AG09309 (cell line): ENCODE measurements around the gene SHMT2.

Source experiments
- DNase-seq: peaks from one replicate; pipeline ENCODE4 v3.0.0-alpha.2; 2010; ENCODE audit warnings: low read depth
- H3K4me3 ChIP-seq: 2 replicates; pipeline ENCODE4 v1.5.1; 2011; ENCODE audit warnings: mild to moderate bottlenecking, low read depth, low read length, moderate library complexity; ENCODE audit not compliant: control insufficient read depth
- CTCF ChIP-seq: IDR thresholded peaks from 2 replicates; pipeline ENCODE4 v1.5.1; 2011; ENCODE audit warnings: mild to moderate bottlenecking, low read depth, low read length, inconsistent platforms; ENCODE audit not compliant: insufficient read depth, control insufficient read depth; ENCODE audit errors: missing control alignments

The SHMT2 gene

GRCh38 chr12:57231276-57232021 is 1.9 kb downstream of the SHMT2 start:
- DNase-seq = no peak
- TF ChIP-seq CTCF = no peak
- H3K4me3 ChIP-seq = peak overlapping the region; percentile 67

GRCh38 chr12:57232156-57232756 is 2.7 kb downstream of the SHMT2 start:
- no peak overlapping the region for H3K4me3 ChIP-seq
- TF ChIP-seq CTCF = no peak

DNA sequence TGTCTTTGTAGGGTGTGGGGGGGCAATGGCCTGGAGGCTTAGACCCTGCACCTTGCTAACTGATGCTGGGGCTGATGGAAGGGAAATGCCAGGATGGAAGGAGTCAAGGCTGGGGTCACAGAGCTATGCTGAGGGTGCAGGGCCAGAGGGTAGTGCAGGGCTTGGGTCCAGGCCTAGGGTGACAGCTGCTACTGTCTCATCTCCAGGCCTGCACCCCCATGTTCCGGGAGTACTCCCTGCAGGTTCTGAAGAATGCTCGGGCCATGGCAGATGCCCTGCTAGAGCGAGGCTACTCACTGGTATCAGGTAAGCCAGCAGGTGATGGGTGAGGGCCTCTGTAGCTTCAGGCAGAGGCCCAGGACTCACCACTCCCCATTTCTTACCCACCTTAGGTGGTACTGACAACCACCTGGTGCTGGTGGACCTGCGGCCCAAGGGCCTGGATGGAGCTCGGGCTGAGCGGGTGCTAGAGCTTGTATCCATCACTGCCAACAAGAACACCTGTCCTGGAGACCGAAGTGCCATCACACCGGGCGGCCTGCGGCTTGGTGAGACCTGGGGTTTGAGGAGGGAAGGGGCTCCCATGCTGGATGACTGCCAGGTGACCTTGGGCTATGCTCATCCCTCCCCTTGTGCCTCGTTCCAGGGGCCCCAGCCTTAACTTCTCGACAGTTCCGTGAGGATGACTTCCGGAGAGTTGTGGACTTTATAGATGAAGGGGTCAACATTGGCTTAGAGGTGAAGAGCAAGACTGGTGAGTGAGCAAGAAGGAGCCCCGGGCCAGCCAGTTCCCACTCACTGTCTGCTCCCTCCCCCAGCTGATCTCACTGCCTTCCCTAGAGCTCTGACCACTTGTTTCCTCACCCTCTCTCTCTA is 4.1 kb downstream of the SHMT2 start:
- DNase-seq = no peak
- TF ChIP-seq CTCF = no peak
- no peak overlapping the region for H3K4me3 ChIP-seq

More at GRCh38 chr12:57232156-57232756, 2.7 kb downstream of the SHMT2 start:
- DNase-seq = no peak

GRCh38 chr12:57234233-57234570 is 4.7 kb downstream of the SHMT2 start:
- TF ChIP-seq CTCF = no peak
- no peak overlapping the region for H3K4me3 ChIP-seq
- peak; percentile 34 for DNase-seq

GRCh38 chr12:57234571-57235016 is 5.1 kb downstream of the SHMT2 start:
- no peak overlapping the region for H3K4me3 ChIP-seq
- no peak for DNase-seq
- no peak for TF ChIP-seq CTCF

- H3K4me3 ChIP-seq = no peak overlapping the region
- TF ChIP-seq CTCF = no peak
- no peak for DNase-seq
These were observed 5.7 kb downstream of the SHMT2 start for GRCh38 chr12:57235017-57235727.
